GM21381 (cell line): ENCODE results near the gene F12.

Source experiments
- ATAC-seq: cut with Tn5 transposase; IDR thresholded peaks from one replicate; pipeline ENCODE4 v1.9.1; 2021; ENCODE audit warnings: mild to moderate bottlenecking, moderate library complexity; ENCODE audit not compliant: unreplicated experiment

Gene F12

GRCh38 chr5:177357459-177358351, 51.7 kb downstream of the F12 start, which contains the start of gene RGS14:
TSS of gene RGS14 (plus strand) at chr5:177357924. CDS start at chr5:177358025, 101 bp downstream.
- peak; percentile 86 for ATAC-seq

GRCh38 chr5:177357146-177357458, 52.3 kb downstream of the F12 start:
- no peak for ATAC-seq

GRCh38 chr5:177356746-177357145, 52.6 kb downstream of the F12 start:
- no peak for ATAC-seq

- ATAC-seq = no peak
Observed at GRCh38 chr5:177355868-177356168, 53.5 kb downstream of the F12 start.

GRCh38 chr5:177355162-177355867, 54.0 kb downstream of the F12 start:
- no peak for ATAC-seq

- no peak for ATAC-seq
Observed at GRCh38 chr5:177354711-177355110, 54.7 kb downstream of the F12 start.

GRCh38 chr5:177354256-177354655, 55.1 kb downstream of the F12 start:
- no peak for ATAC-seq

- ATAC-seq = no peak
Observed at GRCh38 chr5:177353093-177353492, 56.3 kb downstream of the F12 start.
